Activated CD4-positive, alpha-beta T cell treated with anti-CD3 and anti-CD28 coated beads for 48 hours (primary cell): Measurements from ENCODE around the gene MLPH.
"Not testable (repeated sequence)": the region's sequence is repeated elsewhere in the genome, so short reads cannot be mapped to it uniquely, and the experiment has no call there.

ENCODE experiments used
- DNase-seq: peaks from one replicate; pipeline ENCODE4 v3.0.0-alpha.2; 2020

The MLPH gene

DNA sequence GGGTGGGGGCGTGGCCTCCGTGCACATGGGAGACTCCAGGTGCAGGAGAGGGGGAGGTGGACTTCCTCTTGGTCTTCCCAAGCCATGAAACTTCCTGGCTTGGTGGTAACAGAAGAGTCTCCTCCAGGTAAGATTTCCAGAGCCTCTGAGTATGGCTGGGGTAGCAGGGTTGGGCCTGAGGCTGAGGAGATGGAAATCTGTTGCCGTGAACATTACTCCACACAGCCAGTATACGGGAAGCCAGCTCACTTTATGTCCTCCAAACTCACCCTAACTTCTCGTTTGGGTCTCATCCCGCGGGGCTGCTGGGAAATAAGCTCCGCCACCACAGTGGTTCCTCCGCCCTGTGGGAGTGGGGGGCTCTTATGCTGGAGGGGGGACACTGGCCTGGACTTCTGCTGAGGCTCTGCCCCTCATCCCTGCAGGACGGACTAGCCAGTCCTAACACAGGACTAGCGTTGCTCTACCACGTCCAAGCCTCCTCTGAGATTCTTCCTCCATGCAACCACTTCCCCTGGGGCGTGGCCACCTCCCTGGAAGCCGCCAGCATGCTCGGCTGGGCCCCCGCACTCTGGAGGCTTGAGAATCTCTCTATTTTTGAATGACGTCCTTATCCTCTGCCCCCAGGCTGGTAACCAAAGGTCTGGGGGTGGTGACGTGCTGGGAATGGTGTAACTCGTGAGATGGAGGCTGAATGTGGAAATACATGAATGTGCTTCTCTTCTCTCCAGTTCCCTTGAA, 104.3 kb downstream of the MLPH start:
- peak; percentile 25 for DNase-seq

GRCh38 chr2:237592425-237592980, 105.5 kb downstream of the MLPH start:
- DNase-seq = no peak

DNA sequence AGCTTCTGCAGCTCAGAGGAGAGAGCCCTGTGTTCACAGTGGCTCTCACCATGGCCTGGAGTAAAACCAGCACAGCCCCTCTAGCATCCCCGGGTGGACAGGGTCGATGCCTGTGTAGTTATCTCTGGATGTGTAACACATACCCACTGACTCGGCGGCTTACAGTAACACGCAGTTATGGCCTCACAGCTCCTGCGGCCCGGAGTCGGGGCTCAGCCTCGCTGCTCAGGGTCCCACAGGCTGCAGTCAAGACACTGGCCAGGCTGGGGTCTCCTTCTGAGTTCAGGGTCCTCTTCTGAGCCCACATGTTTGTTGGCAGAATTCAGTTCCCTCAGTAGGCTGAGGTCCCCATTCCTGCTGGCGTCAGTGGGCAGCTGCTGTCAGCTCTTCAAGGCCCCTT, 106.0 kb downstream of the MLPH start:
- DNase-seq = no peak

GRCh38 chr2:237593596-237594320, 106.7 kb downstream of the MLPH start:
- no peak for DNase-seq

DNA sequence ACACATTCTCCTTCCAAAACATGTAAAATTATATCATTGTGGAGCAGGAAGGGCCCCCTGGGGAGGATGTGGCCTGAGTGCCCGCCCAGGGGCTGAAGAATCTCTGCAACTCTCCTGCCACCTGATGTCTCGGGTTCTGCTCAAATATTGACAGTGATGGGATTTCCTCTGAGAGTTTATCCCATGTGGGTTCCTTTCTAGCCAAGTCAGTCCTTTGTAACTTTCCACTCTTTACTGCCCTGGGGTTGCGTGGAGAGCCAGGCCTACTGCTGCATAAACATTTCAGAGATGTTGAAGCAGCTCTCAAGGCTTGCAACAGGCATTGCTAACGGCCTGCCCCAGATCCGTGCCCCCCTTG, 107.4 kb downstream of the MLPH start:
- no peak for DNase-seq

DNA sequence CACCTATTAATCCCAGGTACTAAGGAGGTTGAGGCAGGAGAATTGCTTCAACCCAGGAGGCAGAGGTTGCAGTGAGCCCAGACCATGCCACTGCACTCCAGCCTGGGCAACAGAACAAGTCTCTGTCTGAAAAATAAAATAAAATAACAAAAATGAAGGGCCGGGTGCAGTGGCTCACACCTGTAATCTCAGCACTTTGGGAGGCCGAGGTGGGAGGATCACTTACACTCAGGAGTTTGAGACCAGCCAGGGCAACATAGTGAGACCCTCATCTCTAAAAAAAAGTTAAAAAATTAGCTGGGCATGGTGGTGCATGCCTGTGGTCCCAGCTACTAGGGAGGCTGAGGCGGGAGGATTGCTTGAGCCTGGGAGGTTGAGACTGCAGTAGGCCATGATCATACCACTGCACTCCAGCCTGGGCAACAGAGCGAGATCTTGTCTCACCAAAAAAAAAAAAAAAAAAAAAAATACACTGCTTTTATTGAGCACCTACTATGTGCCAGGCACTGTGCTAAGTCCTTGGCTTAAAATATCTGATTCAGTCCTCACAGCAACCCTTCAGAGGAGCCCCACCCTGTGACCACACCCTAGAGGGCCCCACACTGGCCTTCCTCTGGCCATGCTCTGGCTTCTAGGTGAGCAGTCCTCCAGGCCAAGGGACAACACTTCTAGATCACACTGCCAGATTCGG, 108.9 kb downstream of the MLPH start:
- not testable (repeated sequence) for DNase-seq

DNA sequence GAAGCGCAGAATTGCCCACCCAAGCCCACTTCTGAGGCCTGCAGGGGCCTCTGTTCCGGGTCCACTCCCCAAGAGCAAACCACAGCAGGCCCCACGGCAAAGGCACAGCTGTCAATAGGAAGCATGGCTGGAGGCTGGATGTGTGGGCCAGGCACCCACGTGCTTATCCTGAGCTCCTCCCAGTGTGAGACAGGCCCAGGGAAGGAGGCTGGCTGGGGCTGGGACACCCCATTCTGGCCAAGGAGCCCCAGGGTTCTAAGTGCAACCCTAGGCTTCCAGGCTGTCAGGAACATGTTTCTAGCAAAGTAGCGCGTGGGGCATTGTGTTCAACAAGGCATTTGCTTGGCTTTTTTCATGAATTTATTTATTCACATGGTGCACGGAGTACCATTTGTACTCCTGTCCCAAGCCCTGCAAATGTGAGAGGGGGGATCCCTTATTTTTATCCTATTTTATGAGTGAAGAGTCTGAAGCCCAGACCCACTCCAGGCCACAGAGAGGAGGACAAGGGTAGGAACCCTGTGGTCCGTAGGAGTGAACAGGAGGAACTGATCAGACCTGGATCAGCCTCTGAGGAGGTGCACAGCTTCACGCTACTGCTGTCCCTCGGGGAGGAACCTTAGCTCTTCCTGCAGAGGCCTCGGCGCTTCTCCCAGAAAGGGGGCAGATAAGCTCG, 109.6 kb downstream of the MLPH start:
- no peak for DNase-seq

GRCh38 chr2:237597196-237598145, 110.4 kb downstream of the MLPH start:
- DNase-seq = no peak

DNA sequence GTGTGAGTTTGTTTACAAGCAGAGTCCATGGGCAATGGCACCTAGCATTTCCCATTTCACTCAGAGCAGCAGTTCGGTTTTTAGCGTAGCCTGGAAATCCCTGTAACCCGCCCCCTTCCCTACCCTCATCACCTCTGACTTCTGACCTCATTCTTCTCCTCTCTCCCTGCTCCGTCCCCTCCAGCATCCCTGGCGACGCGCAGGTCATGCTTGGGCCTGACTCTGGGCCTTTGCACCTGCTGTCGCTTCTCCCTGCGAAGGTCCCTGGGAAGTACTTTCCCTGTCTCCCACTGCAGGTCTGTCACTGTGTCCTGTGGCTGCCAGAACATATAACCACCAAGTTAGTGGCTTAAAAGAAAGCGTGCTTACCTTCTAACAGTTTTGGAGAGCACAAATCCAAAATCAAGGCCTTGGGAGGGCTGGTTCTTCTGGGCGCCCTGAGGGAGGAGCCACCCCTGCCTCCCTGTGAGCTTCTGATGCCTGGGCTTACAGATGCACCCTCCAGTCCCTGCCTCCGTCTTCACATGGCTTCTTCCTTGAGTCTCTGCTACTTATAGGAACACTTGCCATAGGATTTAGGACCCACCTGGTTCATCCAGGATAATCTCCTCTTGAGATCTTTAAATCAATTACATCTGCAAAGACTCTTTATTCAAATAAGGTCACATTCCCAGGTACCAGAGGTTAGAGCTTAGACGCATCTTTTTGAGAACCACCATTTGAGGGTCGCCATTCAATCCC, 111.6 kb downstream of the MLPH start:
- no peak for DNase-seq

- DNase-seq = no peak
Observed at GRCh38 chr2:237599465-237600110, 112.5 kb downstream of the MLPH start.

DNA sequence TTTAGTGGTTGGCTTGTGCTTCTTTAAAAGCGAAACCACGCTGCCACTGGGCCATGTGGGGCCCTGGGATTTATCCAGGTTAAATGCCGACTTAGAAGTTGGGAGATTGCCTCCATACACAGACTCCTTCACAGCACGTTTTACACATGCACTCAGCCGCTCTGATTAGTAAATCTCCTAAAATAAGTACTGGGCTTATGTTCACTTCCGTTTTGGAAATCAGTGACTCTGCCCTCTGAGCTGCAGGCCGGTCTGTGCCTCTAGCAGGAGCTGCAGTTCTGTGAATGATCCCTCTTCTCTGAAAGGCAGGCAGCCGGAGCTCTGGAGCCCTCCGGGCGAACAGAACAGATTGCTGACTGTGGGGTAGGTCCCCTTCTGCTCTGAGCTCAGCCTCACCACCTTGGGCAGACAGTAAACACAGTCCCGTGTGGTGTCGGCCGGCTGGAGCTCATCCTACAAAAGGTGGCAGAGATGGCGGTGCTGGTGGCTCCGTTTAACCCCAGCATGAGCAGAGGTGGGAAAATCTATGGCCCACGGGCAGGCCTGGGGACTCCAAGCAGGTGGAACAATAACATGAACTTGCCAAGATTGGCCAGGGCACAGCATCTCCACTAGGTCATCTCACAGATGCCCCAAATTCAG, 113.3 kb downstream of the MLPH start:
- no peak for DNase-seq

DNA sequence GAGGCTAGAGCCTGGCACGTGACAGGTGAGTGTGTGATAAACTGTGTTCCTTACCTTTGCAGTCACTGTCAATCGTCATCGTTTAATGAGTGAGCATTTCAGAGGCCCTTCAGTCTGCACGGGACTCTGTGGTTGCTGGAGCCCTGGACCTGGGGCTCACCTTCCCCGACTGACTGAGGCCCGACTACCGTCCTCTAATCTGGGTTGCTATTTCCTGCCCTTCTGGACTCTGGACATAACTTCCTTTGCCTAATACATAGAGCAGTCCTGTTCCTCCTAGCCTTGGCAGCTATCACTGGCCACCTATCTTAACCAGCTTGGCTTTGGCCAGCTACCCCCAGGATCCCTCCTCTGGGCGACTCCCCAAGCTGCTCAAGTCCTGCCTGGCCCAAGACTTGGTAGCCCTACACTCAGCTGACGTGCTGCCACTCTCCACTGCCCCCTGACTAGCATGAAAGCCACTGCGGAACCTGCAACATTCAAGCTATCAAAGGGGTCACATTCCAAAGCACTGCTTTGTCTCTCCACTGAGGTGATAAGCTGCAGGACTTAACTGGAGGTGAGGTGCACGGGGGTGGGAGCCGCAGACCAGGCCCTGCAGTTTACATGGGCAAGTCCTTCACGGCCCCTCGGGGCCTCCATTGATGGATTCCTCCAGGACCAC, 114.5 kb downstream of the MLPH start:
- no peak for DNase-seq

DNA sequence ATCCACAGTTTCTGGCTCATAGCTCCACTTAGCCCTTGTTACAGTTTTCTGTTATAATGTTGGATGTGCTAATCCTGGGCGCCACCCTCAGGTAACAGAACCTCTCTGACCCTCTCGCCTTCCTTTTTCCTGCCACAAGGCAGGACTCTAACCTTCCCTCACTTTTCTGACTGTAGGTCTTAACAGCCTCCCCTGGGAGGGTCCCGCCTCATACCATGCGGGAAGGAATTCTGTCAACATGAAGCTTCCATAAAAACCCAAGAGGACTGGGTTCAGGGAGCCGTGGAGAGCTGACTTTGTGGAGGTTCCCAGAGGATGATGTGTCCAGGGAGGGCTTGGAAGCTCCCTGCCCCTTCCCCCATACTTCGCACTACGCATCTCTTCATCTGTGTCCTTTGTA, 115.4 kb downstream of the MLPH start:
- no peak for DNase-seq

DNA sequence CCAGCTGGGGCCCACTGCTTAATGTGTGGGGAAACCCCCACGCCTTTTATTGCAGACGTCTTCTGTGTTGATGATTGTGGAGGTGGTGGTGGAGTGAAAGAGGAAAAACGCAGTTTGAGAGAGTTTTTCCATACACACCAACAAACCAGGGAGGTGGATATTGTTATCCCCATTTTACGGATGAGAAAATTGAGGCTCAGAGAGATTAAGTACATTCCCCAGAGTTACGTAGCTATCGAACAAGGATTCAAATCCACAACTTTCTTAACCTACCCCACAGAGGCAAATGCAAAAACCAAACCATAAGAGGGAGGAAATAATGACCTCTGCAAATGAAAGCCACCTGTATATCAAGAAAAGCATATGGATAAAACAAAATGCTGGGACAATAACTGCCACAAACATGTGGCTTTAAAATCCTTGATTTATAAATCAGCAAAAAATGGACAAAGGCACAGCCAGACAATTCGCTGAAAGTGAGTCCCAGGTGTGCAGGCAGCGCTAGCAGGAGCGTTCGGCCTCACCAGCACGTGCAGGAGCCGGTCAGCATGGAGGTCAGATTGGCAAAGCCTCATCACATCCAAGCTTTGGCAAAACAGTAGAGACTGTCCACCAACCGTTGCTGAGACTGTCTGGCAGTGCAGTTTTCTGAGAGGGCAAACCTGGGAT, 116.1 kb downstream of the MLPH start:
- DNase-seq = no peak

DNA sequence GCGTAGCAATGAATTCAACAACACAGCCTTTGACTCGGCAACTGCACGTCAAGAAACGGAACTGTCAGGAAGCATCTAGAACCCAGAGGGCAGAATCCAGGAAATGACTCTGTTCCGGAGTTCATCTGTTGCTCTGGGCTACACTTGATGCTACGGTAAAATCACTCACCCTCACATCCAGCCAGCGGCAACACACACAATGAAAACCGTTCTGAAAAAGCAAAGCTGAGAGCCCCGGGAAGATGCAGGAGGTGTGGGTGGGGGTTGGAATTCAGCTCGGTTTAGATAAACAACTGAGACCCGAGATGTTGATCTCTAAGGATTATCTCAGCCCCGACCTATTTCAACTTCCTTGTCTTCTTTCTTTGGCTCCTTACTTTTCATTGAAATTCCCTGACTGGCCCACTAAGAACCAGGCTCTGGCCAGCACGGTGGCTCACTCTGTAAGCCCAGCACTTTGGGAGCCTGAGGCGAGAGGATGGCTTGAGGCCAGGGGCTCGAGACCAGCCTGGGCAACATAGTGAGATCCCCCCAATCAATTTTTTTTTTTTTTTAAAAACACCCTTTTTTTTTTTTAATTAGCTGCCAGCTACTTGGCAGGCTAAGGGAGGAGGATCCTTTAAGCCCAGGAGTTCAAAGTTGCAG, 116.8 kb downstream of the MLPH start:
- DNase-seq = peak; percentile 43

GRCh38 chr2:237604391-237604790, 117.3 kb downstream of the MLPH start:
- no peak for DNase-seq
